ENCODE measurements around the gene NKAIN2.

The NKAIN2 gene

GRCh38 chr6:123812621-123813020 is 9.0 kb downstream of the NKAIN2 start:
- TF ChIP-seq OSR1 (CRISPR knock-in tag; IDR thresholded peaks at IDR 0.05) (no peak), PPARA (CRISPR knock-in tag; IDR thresholded peaks at IDR 0.05; ENCODE audit: borderline replicate concordance) (no peak), ZNF565 (CRISPR knock-in tag; conservative IDR thresholded peaks at IDR 0.05; ENCODE audit: low read depth) (no peak), TOX (CRISPR knock-in tag; IDR thresholded peaks at IDR 0.05; ENCODE audit: borderline replicate concordance) (no peak), ZNF8 (CRISPR knock-in tag; IDR thresholded peaks at IDR 0.05) (no peak), PATZ1 (CRISPR knock-in tag; IDR thresholded peaks at IDR 0.05; ENCODE audit: borderline replicate concordance) (no peak), ZNF70 (CRISPR knock-in tag; IDR thresholded peaks at IDR 0.05) (no peak), TSHZ2 (CRISPR knock-in tag; IDR thresholded peaks at IDR 0.05) (no peak), TCF4 (CRISPR knock-in tag; IDR thresholded peaks at IDR 0.05; ENCODE audit: borderline replicate concordance) (no peak), CSDC2 (CRISPR knock-in tag; IDR thresholded peaks at IDR 0.05) (no peak), ISL1 (CRISPR knock-in tag; IDR thresholded peaks at IDR 0.05) (no peak), CSRNP3 (CRISPR knock-in tag; IDR thresholded peaks at IDR 0.05) (no peak), GLIS3 (CRISPR knock-in tag; IDR thresholded peaks at IDR 0.05) (no peak), POU6F1 (CRISPR knock-in tag; IDR thresholded peaks at IDR 0.05; ENCODE audit: borderline replicate concordance, low read depth) (no peak), RARB (CRISPR knock-in tag; IDR thresholded peaks at IDR 0.05) (no peak), ARNTL (CRISPR knock-in tag; IDR thresholded peaks at IDR 0.05; ENCODE audit: borderline replicate concordance, low read depth) (no peak), ZFP30 (CRISPR knock-in tag; IDR thresholded peaks at IDR 0.05) (no peak), SNAI2 (CRISPR knock-in tag; IDR thresholded peaks at IDR 0.05) (no peak)
- no peak for ATAC-seq

- ATAC-seq = no peak
- no peak for TF ChIP-seq OSR1 (CRISPR knock-in tag; IDR thresholded peaks at IDR 0.05)
- no peak for TF ChIP-seq TOX (CRISPR knock-in tag; IDR thresholded peaks at IDR 0.05; ENCODE audit: borderline replicate concordance)
- TF ChIP-seq CSRNP3 (CRISPR knock-in tag; IDR thresholded peaks at IDR 0.05) = no peak
- no peak for TF ChIP-seq ZFP3 (CRISPR knock-in tag; IDR thresholded peaks at IDR 0.05)
- TF ChIP-seq ZNF70 (CRISPR knock-in tag; IDR thresholded peaks at IDR 0.05) = no peak
- no peak for TF ChIP-seq CSDC2 (CRISPR knock-in tag; IDR thresholded peaks at IDR 0.05)
- no peak for TF ChIP-seq TCF4 (CRISPR knock-in tag; IDR thresholded peaks at IDR 0.05; ENCODE audit: borderline replicate concordance)
- no peak for TF ChIP-seq POU6F1 (CRISPR knock-in tag; IDR thresholded peaks at IDR 0.05; ENCODE audit: borderline replicate concordance, low read depth)
- no peak for TF ChIP-seq PATZ1 (CRISPR knock-in tag; IDR thresholded peaks at IDR 0.05; ENCODE audit: borderline replicate concordance)
- TF ChIP-seq ZC3H10 (CRISPR knock-in tag; IDR thresholded peaks at IDR 0.05) = no peak
These were observed 17.4 kb downstream of the NKAIN2 start for GRCh38 chr6:123821112-123821511.
